ENCODE data around the gene CTXN3. TPM values are rescaled to one million over a fixed set of nuclear protein-coding genes. Genes with fewer than 3 reads are reported as not detected.

The CTXN3 gene
- total RNA-seq (not detected), polyA plus RNA-seq (not detected)
- long read RNA-seq, donor 1: 0 reads
- long read RNA-seq, donor 2: 0 reads
- long read RNA-seq, donor 3: 0 reads
- long read RNA-seq, donor 4: 0 reads
- long read RNA-seq, donor 5: 0 reads

GRCh38 chr5:127649018-127649439 lies at the start of gene CTXN3:
Gene CTXN3 (plus strand): TSS chr5:127649082. CDS start chr5:127657522, 8,440 bp downstream.
- WGBS, 2 donors: 59 to 84% methylated on average over 7 of the region's 7 CpGs
- H3K36me3 ChIP-seq (ENCODE audit: control insufficient read depth in 4 of 4, insufficient read depth in 4 of 4, low read length in 4 of 4): no peaks in the 10 kb centered on the region
- H3K4me1 ChIP-seq (ENCODE audit: control insufficient read depth in 5 of 5, insufficient read depth in 5 of 5, low read length in 5 of 5): peaks cover 0 to 27% (median 19%) of the 10 kb centered on the region in 5 donors
- H3K9ac ChIP-seq (ENCODE audit: insufficient read depth in 1 of 2, low read length in 2 of 2): peak within 1 kb of the TSS in 1 of 2 donors; percentile 2
- H3K27me3 ChIP-seq (ENCODE audit: control insufficient read depth in 3 of 3, insufficient read depth in 3 of 3, low read length in 2 of 3): no peaks in the 10 kb centered on the region
- H3K27ac ChIP-seq (ENCODE audit: low read depth in 1 of 2, low read length in 1 of 2): no peak within 1 kb of the TSS
- no peak within 1 kb of the TSS for H3K4me3 ChIP-seq
- ATAC-seq (ENCODE audit: insufficient read depth, low FRiP score) (peak; percentile 58), DNase-seq (peak in 2 of 3 donors; percentile 27 to 51)
- TF ChIP-seq, protein P1, sequence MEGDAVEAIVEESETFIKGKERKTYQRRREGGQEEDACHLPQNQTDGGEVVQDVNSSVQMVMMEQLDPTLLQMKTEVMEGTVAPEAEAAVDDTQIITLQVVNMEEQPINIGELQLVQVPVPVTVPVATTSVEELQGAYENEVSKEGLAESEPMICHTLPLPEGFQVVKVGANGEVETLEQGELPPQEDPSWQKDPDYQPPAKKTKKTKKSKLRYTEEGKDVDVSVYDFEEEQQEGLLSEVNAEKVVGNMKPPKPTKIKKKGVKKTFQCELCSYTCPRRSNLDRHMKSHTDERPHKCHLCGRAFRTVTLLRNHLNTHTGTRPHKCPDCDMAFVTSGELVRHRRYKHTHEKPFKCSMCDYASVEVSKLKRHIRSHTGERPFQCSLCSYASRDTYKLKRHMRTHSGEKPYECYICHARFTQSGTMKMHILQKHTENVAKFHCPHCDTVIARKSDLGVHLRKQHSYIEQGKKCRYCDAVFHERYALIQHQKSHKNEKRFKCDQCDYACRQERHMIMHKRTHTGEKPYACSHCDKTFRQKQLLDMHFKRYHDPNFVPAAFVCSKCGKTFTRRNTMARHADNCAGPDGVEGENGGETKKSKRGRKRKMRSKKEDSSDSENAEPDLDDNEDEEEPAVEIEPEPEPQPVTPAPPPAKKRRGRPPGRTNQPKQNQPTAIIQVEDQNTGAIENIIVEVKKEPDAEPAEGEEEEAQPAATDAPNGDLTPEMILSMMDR (IDR thresholded peaks at IDR 0.05; ENCODE audit: control extremely low read depth, extremely low read depth): no peak
- no peaks in the 10 kb centered on the region for H3K9me3 ChIP-seq (ENCODE audit: control insufficient read depth in 4 of 4, insufficient read depth in 3 of 4, low read length in 3 of 4)

GRCh38 chr5:127599320-127599719 lies 49.6 kb upstream of the CTXN3 start:
- 86 to 88% methylated on average over 3 of the region's 3 CpGs for WGBS, 2 donors
- peaks cover 0 to 2% (median 0%) of the 10 kb centered on the region in 4 donors for H3K9me3 ChIP-seq (ENCODE audit: control insufficient read depth in 4 of 4, insufficient read depth in 3 of 4, low read length in 3 of 4)
- no peak for ATAC-seq (ENCODE audit: insufficient read depth, low FRiP score)

DNA sequence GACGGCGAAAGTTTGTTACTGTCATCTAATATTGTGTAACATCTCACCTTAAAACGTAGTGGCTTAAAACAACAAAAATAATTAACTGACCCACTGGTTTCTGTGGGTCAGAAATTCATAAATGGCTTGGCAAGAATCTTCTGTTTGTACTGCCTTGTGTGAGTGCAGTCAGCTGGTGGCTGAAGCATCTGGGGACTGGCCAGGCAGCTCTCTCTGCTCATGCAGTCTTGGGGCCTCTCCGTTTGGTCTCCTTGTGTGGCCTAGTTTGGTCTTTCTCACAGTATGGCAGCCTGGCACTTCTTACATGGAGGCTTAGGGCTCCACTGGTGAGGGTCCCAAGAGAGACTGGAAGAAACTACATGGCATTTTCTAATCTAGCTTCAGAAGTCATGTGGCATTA lies 49.0 kb upstream of the CTXN3 start:
- H3K4me3 ChIP-seq: no peak overlapping the region
- no peaks in the 10 kb centered on the region for H3K36me3 ChIP-seq (ENCODE audit: control insufficient read depth in 4 of 4, insufficient read depth in 4 of 4, low read length in 4 of 4)
- peaks cover 0 to 2% (median 0%) of the 10 kb centered on the region in 4 donors for H3K9me3 ChIP-seq (ENCODE audit: control insufficient read depth in 4 of 4, insufficient read depth in 3 of 4, low read length in 3 of 4)
- WGBS, 2 donors: 63 to 72% methylated on average over 4 of the region's 4 CpGs
- H3K27ac ChIP-seq (ENCODE audit: low read depth in 1 of 2, low read length in 1 of 2): no peak overlapping the region
- H3K9ac ChIP-seq (ENCODE audit: insufficient read depth in 1 of 2, low read length in 2 of 2): no peak overlapping the region
- DNase-seq (peak; percentile 47 to 76 (median 55)), ATAC-seq (ENCODE audit: insufficient read depth, low FRiP score) (no peak)
- peaks cover 0 to 25% (median 3%) of the 10 kb centered on the region in 5 donors for H3K4me1 ChIP-seq (ENCODE audit: control insufficient read depth in 5 of 5, insufficient read depth in 5 of 5, low read length in 5 of 5)
- no peaks in the 10 kb centered on the region for H3K27me3 ChIP-seq (ENCODE audit: control insufficient read depth in 3 of 3, insufficient read depth in 3 of 3, low read length in 2 of 3)
- TF ChIP-seq, protein P1 (IDR thresholded peaks at IDR 0.05; ENCODE audit: control extremely low read depth, extremely low read depth): no peak

More at GRCh38 chr5:127599320-127599719, 49.6 kb upstream of the CTXN3 start:
- Histone ChIP-seq H3K9ac (ENCODE audit: insufficient read depth in 1 of 2, low read length in 2 of 2) (no peak overlapping the region), H3K4me1 (ENCODE audit: control insufficient read depth in 5 of 5, insufficient read depth in 5 of 5, low read length in 5 of 5) (peaks cover 0 to 25% (median 3%) of the 10 kb centered on the region in 5 donors), H3K36me3 (ENCODE audit: control insufficient read depth in 4 of 4, insufficient read depth in 4 of 4, low read length in 4 of 4) (no peaks in the 10 kb centered on the region), H3K27me3 (ENCODE audit: control insufficient read depth in 3 of 3, insufficient read depth in 3 of 3, low read length in 2 of 3) (no peaks in the 10 kb centered on the region), H3K4me3 (no peak overlapping the region), H3K27ac (ENCODE audit: low read depth in 1 of 2, low read length in 1 of 2) (no peak overlapping the region)
- no peak for DNase-seq
- TF ChIP-seq, protein P1 (IDR thresholded peaks at IDR 0.05; ENCODE audit: control extremely low read depth, extremely low read depth): no peak

Data from lung (tissue), 16 donors.